Liver (tissue), 3 donors: Measurements from ENCODE around the gene IQSEC1.

Source experiments
- ATF3 ChIP-seq: IDR thresholded peaks from 2 replicates; pipeline ENCODE4 v1.6.1; 2016; ENCODE audit warnings: antibody characterized with exemption
- CTCF ChIP-seq: fragments of 150-350 bp; IDR thresholded peaks from 2 replicates; pipeline ENCODE4 v1.5.1; 2017; ENCODE audit warnings: improper control_type of control experiment, low read depth, low read length; ENCODE audit not compliant: missing input control
- EGR1 ChIP-seq, 2 donors: IDR thresholded peaks; 2 replicates each; pipeline ENCODE4 v1.6.1; 2016 to 2018; ENCODE audit warnings: antibody characterized with exemption in 2 of 2, low read depth in 2 of 2
- JUND ChIP-seq, 2 donors: IDR thresholded peaks; 2 replicates each; pipeline ENCODE4 v1.6.1; 2016; ENCODE audit warnings: antibody characterized with exemption in 2 of 2
- REST ChIP-seq: IDR thresholded peaks from 2 replicates; pipeline ENCODE4 v1.6.1; 2016; ENCODE audit warnings: antibody characterized with exemption, mild to moderate bottlenecking
- TAF1 ChIP-seq: conservative IDR thresholded peaks from 2 replicates; pipeline ENCODE4 v1.6.1; 2016; ENCODE audit warnings: antibody characterized with exemption, mild to moderate bottlenecking
- donor health status: healthy.
- donor health status: healthy.

- no peak for TF ChIP-seq TAF1
- no peak for TF ChIP-seq CTCF
- TF ChIP-seq JUND (IDR thresholded peaks at IDR 0.05), result peak in 1 of 2 donors; percentile 20
- TF ChIP-seq EGR1 (IDR thresholded peaks at IDR 0.05; ENCODE audit: low read depth in 2 of 2), result no peak
- no peak for TF ChIP-seq REST
- TF ChIP-seq ATF3, result no peak
Observed at GRCh38 chr3:12960497-12960896, 112.7 kb downstream of the IQSEC1 start.
